Measurements from ENCODE around the gene CDHR3. TPM values are rescaled to one million over a fixed set of nuclear protein-coding genes. Genes with fewer than 3 reads are reported as not detected.

Gene CDHR3
- total and polyA plus RNA-seq, 10 of the 15 experiments (the other 5 are each of a cell fraction or from before 2014, with no cell fraction given), result 0.06 to 0.11 TPM; not detected in 8

- Histone ChIP-seq H3K36me3 (ENCODE audit: control insufficient read depth in 2 of 2, insufficient read depth in 2 of 2, low read length in 1 of 2) (no peaks in the 10 kb centered on the region), H3K9me3 (replicated peaks; ENCODE audit: control insufficient read depth, insufficient read depth, low read length) (no peaks in the 10 kb centered on the region), H3K4me2 (ENCODE audit: control insufficient read depth, insufficient read depth) (no peak overlapping the region), H3K79me2 (ENCODE audit: control insufficient read depth, insufficient read depth, low read length) (no peaks in the 10 kb centered on the region; the same call in 1 of the 2 replicates), H3K4me3 (no peak overlapping the region), H4K20me1 (ENCODE audit: control insufficient read depth, insufficient read depth) (no peaks in the 10 kb centered on the region), H3K27me3 (replicated peaks in 1 of 2; ENCODE audit: control insufficient read depth in 2 of 2, insufficient read depth in 2 of 2, low read length in 1 of 2) (no peaks in the 10 kb centered on the region), H2AFZ (ENCODE audit: control insufficient read depth, low read depth, low read length) (no peak overlapping the region), H3K9ac (ENCODE audit: control insufficient read depth, insufficient read depth, low read length) (no peak overlapping the region), H3K4me1 (ENCODE audit: control insufficient read depth, insufficient read depth, low read length) (peaks cover 58% of the 10 kb centered on the region), H3K27ac (ENCODE audit: control insufficient read depth, insufficient read depth) (no peak overlapping the region)
- BruUV-seq (replicated peaks), result no TSS peak
- no peak for FAIRE-seq
- ChIA-PET CTCF (interaction anchor here (0.8 to 2.0 kb wide), 2 partner anchors 9 to 11 kb away, joined by 4 to 12 read pairs; no protein-coding TSS in a partner anchor), RAD21 (ENCODE audit: unreplicated experiment) (interaction anchor here (1.5 kb wide), 1 partner anchor 44 kb away, joined by 5 read pairs; the partner anchor contains the start of gene SYPL1), SMC1A (ENCODE audit: uncharacterized antibody, unreplicated experiment) (interaction anchor here (0.9 to 1.7 kb wide), 5 partner anchors 9 to 87 kb away, joined by 3 to 7 read pairs (median 3); partner anchors contain the start of gene SYPL1), POLR2A (interaction anchor here (1.9 kb wide), 1 partner anchor 9 kb away, joined by 7 read pairs; no protein-coding TSS in a partner anchor)
- TF ChIP-seq MTA3 (IDR thresholded peaks at IDR 0.05; ENCODE audit: borderline replicate concordance, low read length) (no peak), RB1 (IDR thresholded peaks at IDR 0.05; ENCODE audit: borderline replicate concordance) (no peak), ATF2 (IDR thresholded peaks at IDR 0.05; ENCODE audit: low read length) (no peak), SIN3A (IDR thresholded peaks at IDR 0.05; ENCODE audit: low read depth, low read length) (no peak), ZBED1 (IDR thresholded peaks at IDR 0.05; ENCODE audit: borderline replicate concordance) (no peak)
- in situ Hi-C loops (cut with MboI), result no loop called here
- intact Hi-C loops (cut with micrococcal nuclease; ENCODE audit: unreplicated experiment), result no loop called here
- ATAC-seq, result no peak
- WGBS (ENCODE audit: insufficient coverage, insufficient replicate concordance, low lambda C conversion rate, missing lambda C conversion rate), result 94% methylated on average over 3 of the region's 3 CpGs
- DNase-seq (ENCODE audit: low read depth, low spot score), result no peak
These were observed 104.6 kb downstream of the CDHR3 start for GRCh38 chr7:106067678-106068077.

- intact Hi-C loops (cut with micrococcal nuclease; ENCODE audit: unreplicated experiment) (no loop called here), in situ Hi-C loops (cut with MboI) (no loop called here)
- no peak overlapping the region for H2AFZ ChIP-seq (ENCODE audit: control insufficient read depth, low read depth, low read length)
- no peaks in the 10 kb centered on the region for H3K36me3 ChIP-seq (ENCODE audit: control insufficient read depth in 2 of 2, insufficient read depth in 2 of 2, low read length in 1 of 2)
- no peaks in the 10 kb centered on the region for H4K20me1 ChIP-seq (ENCODE audit: control insufficient read depth, insufficient read depth)
- no TSS peak for BruUV-seq (replicated peaks)
- WGBS (ENCODE audit: insufficient coverage, insufficient replicate concordance, low lambda C conversion rate, missing lambda C conversion rate), result 90% methylated on average over 4 of the region's 4 CpGs
- no peaks in the 10 kb centered on the region; the same call in 1 of the 2 replicates for H3K79me2 ChIP-seq (ENCODE audit: control insufficient read depth, insufficient read depth, low read length)
- H3K9ac ChIP-seq (ENCODE audit: control insufficient read depth, insufficient read depth, low read length), result no peak overlapping the region
- 0 out of 2 replicates have a peak, but pooled peaks have one; percentile 23 for TF ChIP-seq PKNOX1 (IDR thresholded peaks at IDR 0.05)
- TF ChIP-seq MYC (IDR thresholded peaks at IDR 0.05; ENCODE audit: insufficient read depth, insufficient read length, insufficient replicate concordance, low read length, severe bottlenecking), result no peak
- TF ChIP-seq CBX3 (IDR thresholded peaks at IDR 0.05; ENCODE audit: borderline replicate concordance, low read depth), result no peak
- no peak overlapping the region for H3K27ac ChIP-seq (ENCODE audit: control insufficient read depth, insufficient read depth)
- H3K4me1 ChIP-seq (ENCODE audit: control insufficient read depth, insufficient read depth, low read length), result peaks cover 53% of the 10 kb centered on the region
- no peaks in the 10 kb centered on the region for H3K9me3 ChIP-seq (replicated peaks; ENCODE audit: control insufficient read depth, insufficient read depth, low read length)
- ChIA-PET SMC1A (ENCODE audit: uncharacterized antibody, unreplicated experiment) (interaction anchor here (0.6 to 7.0 kb wide), 8 partner anchors 9 to 972 kb away, joined by 3 to 78 read pairs (median 4); partner anchors contain the start of gene SYPL1), CTCF (interaction anchor here (0.6 to 2.0 kb wide), 2 partner anchors 10 to 1142 kb away, joined by 3 to 12 read pairs; no protein-coding TSS in a partner anchor), POLR2A (interaction anchor here (0.7 to 1.9 kb wide), 2 partner anchors 10 to 23 kb away, joined by 3 to 7 read pairs; no protein-coding TSS in a partner anchor), RAD21 (ENCODE audit: unreplicated experiment) (interaction anchor here (1.5 kb wide), 1 partner anchor 43 kb away, joined by 5 read pairs; the partner anchor contains the start of gene SYPL1)
- no peak for FAIRE-seq
- no peaks in the 10 kb centered on the region for H3K27me3 ChIP-seq (replicated peaks in 1 of 2; ENCODE audit: control insufficient read depth in 2 of 2, insufficient read depth in 2 of 2, low read length in 1 of 2)
- no peak overlapping the region for H3K4me3 ChIP-seq
- no peak for DNase-seq (ENCODE audit: low read depth, low spot score)
- no peak overlapping the region for H3K4me2 ChIP-seq (ENCODE audit: control insufficient read depth, insufficient read depth)
- ATAC-seq, result no peak
These were observed 105.5 kb downstream of the CDHR3 start for GRCh38 chr7:106068538-106068961.

Data from GM12878 (cell line).